Fibroblast of skin of left biceps (primary cell): ENCODE measurements around the gene EGLN2.
"Not testable (repeated sequence)": the region's sequence is repeated elsewhere in the genome, so short reads cannot be mapped to it uniquely, and the experiment has no call there.

Experiments used
- DNase-seq, 2 experiments: peaks; one replicate each; pipeline ENCODE4 v3.0.0-alpha.2; 2013; ENCODE audit warnings: low read depth in 2 of 2

Gene EGLN2

DNA sequence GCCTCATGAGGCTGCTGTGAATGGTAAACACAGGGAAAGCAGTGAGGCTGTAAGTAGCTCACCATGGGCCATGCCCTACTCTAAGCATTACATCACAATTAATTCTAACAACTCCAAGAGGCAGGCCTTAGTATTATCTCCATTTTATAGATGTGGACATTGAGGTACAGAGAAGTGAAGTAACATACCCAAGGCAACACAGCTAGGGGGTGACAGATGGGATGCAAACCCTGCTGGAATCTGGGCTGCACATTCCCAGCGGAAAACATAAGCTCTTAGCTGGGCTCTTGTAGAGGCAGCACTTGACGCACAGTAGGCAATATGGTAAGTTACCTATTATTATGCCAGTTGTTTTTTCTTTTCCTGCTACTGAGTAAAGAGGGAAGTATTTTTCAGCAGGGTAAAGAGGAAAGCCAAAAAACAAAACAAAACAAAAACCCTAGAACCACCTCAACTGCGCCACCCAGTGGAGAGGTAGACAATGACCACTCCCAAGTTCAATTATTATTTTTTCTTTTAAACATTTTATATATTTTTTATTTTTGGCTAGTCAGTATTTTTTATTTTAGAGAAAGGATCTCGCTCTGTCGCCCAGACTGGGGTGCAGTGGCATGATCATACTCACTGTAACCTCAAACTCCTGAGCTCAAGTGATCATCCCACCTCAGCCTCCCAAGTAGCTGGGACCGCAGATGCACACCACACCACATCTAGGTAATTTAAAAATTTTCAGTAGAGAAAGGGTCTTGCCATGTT lies 20.7 kb downstream of the EGLN2 start:
- not testable (repeated sequence) for DNase-seq

DNA sequence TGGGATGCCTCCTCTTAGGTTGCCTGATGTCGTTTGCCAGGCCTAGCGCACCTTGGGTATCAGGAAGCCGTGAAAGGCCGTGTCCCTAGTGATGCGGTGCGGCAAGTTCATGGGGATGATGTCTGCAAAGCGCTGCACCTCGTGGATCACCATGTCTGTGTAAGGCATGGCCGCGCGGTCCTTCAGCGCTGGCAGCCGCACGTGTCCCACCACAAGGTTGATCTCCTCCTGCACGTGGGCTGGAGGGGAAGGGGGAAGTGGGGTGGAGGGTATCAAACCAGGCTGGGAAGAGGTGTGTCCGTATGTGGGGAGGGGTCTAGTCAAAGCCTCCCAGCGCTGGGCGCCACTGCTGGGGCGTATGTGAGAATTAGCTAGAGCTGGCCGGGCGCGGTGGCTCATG lies 23.2 kb downstream of the EGLN2 start:
- no peak for DNase-seq

DNA sequence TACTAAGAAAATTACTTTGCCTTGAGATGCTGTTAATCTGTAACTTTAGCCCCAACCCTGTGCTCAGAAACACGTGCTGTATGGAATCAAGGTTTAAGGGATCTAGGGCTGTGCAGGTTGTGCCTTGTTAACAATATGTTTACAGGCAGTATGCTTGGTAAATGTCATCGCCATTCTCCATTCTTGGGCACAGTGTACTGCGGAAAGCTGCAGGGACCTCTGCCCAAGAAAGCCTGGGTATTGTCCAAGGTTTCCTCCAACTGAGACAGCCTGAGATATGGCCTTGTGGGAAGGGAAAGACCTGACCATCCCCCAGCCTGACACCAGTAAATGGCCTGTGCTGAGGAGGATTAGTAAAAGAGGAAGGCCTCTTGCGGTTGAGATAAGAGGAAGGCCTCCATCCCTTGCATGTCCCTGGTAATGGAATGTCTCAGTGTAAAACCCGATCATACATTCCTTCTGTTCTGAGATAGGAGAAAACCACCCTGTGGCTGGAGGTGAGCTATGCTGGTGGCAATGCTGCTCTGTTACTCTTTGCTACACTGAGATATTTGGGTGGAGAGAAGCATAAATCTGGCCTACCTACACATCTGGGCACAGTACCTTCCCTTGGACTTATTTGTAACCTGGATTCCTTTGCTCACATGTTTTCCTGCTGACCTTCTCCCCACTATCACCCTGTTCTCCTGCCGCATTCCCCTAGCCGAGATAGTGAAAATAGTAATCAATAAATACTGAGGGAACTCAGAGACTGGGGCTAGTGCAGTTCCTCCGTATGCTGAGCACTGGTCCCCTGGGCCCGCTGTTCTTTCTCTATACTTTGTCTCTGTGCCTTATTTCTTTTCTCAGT lies 23.9 kb downstream of the EGLN2 start:
- DNase-seq: not testable (repeated sequence)

DNA sequence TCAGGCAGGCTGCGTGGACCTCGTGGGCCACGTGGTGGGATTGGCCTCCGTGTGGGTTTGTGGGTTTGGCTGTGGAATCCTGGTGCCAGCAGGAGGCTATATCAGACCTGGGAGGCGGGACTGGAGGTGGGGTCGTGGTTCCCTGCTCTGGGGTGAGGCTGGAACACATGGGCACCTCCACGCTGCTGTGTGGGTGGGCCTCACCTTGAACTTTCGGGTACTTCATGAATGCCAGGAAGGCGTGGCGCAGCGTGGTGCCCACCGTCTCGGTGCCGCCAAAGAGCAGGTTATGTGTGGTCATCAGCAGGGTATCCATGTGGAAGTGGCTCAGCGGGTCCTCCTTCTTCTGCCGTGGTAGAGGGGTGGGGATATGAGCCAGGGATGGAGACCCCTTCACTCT lies 25.9 kb downstream of the EGLN2 start:
- DNase-seq: not testable (repeated sequence)

DNA sequence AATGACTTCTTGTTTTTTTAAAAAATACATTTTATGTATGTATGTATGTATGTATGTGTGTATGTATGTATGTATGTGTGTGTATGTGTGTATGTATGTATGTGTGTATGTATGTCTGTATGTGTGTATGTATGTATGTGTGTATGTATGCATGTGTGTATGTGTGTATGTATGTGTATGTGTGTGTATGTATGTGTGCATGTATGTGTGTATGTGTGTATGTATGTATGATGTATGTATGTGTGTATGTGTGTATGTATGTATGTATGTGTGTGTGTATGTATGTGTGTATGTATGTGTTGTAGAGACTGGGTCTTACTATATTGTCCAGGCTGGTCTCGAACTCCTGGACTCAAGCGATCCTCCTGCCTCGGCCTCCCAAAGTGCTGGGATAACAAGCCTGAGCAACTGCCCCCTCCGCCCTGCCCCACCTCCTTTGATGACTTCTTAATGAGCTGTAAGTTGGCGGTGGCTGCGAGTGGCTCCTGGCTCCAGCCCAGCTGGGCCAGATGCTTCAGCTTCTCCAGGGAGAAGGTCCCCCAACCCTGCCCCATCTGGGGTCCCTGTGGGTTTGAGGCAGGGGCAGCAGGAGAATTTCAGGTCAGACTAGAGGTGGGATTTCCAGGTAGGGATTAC lies 26.6 kb downstream of the EGLN2 start:
- DNase-seq: not testable (repeated sequence)

DNA sequence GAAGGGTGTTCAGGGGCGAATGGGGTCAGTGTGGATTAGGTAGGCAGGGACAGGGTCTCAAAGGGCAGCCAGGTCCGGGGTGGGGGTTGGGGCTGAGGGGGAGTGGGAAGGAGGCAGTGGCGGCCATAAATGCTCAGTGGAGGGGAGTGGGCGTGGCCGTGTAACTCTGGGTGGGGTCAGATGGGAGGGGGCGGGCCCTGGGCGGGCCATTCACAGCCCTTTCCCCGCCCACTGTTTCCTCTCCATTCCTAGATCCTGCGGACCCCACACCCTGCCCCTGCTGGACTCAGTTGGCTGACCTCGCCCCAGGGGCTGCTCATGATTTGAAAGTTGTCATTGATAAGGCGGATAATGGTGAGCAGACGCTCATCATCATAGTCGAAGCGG lies 27.3 kb downstream of the EGLN2 start:
- DNase-seq: not testable (repeated sequence)

DNA sequence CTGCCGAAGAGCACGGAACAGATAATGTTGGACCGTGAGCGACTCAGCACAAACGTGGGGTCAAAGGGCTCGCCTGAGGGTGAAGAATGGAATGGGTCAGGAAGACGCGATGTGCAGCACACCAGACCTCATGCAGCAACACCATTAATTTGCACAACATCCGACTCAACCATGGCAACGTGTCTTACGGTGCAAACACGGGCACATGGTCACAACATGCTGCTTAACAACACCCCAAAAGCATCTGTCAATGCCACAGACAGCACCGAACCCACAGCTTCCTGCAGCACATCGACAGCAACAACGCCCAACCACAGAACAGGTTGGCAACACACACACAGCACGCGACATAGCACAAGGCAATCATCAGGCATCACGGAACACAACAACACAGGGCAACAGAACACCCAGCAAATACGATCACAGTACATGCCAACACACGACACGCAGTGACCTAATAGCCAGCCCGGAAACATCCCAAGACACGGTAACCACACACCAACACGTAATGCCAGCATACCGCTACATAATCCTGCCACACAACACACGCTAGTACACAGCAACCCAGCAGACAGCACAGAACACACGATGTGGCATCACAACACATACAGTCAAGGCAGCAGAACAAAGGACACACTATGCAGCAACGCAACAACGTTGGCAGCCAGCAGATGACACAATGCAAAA lies 27.9 kb downstream of the EGLN2 start:
- DNase-seq: not testable (repeated sequence)

DNA sequence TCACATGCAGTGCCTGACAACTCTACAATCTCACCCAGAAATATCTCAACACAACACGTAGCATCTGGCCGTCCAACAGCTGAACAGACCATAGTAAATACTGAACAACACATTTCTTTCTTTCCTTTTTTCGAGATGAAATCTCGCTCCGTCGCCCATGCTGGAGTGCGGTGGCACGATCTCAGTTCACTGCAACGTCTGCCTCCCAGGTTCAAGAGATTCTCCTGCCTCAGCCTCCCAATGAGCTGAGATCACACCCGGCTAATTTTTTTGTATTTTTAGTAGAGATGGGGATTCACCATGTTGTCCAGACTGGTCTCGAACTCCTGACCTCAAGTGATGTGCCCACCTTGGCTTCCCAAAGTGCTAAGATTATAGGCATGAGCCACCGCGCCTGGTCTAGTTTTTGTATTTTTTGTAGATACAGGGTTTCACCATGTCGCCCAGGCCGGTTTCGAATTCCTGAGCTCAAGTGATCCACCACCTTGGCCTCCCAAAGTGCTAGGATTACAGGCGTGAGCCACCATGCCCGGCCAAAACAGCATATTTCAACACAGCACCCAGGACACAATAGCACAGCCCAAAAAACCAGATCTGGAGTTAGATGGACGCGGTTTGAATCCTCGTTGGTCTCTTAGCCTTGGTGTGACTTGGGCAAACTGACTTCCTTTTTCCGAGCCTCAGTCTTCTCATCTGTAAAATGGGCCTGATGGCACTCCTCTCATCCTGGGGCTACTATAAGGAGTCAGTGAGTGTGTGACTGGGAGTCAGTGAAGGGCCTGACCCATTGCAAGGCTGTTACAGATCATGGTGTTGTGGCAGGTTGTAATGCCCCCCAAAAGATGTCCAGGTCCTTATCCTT lies 28.6 kb downstream of the EGLN2 start:
- no peak for DNase-seq

DNA sequence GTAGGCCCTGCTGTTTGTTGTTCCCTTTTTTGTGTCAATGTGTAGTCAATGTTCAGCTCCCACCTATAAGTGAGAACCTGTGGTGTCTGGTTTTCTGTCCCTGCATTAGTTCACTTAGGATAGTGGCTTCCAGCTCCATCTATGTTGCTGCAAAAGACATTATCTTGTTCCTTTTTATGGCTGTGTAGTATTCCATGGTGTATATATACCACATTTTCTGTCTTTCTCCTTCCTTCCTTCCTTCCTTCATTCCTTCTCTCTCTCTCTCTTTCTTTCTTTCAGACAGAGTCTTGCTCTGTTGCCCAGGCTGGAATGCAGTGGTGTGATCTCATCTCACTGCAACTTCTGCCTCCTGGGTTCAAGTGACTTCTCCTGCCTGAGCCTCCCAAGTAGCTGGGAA lies 30.2 kb downstream of the EGLN2 start:
- no peak for DNase-seq

DNA sequence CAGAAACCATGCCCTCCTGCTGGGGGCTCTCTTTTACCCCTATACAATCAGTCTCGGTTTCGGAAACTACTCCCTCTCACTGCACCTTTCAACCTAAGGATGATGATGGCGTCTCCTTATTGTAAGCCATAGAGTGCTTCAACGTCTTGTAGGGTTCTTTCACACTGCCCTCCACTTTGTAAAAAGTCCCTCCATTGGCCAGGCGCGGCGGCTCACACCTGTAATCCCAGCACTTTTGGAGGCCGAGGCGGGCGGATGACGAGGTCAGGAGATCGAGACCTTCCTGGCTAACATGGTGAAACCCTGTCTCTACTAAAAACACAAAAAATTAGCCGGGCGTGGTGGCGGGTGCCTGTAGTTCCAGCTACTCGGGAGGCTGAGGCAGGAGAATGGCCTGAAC lies 31.8 kb downstream of the EGLN2 start:
- not testable (repeated sequence) for DNase-seq

DNA sequence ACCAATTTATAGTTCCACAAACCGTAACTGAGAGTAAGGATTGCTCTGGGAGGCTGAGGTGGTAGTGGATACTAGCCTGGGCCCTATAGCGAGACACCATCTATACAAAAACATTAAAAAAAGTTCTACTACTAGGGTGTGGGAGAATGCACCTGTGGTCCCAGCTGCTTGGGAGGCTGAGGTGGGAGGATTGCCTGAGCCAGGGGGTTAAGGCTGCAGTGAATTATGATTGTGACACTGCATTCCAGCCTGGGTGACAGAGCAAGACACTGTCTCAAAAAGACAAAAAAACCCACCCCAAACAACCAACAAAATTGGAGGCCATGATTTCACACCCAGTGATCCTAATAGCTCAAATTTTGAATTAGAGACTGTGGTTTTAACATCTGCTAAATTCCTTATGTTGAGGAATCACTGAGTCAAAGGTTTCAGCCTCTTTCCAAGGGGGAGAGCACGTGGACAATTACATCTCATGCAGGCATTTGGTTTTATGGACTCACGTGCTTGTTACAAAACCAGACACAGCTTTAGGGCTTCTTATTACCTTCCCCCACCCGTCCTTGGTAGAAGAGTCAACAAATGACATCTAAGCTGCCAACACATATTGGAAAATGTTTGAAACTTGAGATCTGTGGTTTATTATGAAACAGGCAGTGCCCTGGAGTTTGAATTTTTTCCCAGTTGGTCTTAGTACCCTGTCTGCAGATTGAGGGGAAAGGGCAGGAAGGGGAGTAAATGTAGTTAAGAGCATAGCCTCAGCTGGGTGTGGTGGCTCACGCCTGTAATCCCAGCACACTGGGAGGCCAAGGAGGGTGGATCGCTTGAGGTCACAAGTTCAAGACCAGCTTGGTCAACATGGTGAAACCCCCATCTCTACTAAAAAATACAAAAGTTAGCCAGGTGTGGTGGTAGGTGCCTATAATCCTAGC lies 32.8 kb downstream of the EGLN2 start:
- peak; percentile 83 to 85 for DNase-seq

DNA sequence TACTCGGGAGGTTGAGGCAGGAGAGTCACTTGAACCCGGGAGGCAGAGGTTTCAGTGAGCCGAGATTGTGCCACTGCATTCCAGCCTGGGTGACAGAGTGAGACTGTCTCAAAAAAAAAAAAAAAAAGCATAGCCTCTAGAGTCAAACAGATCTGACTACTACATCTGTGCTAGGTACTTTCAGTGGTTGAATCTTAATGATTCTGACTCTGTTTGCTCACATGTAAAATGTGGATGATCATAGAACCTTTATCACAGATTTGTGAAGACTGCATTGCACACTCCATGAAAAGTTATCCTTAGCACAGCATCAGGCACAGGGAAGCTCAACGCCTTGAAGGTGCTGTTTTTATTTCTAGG lies 33.4 kb downstream of the EGLN2 start:
- not testable (repeated sequence) for DNase-seq

DNA sequence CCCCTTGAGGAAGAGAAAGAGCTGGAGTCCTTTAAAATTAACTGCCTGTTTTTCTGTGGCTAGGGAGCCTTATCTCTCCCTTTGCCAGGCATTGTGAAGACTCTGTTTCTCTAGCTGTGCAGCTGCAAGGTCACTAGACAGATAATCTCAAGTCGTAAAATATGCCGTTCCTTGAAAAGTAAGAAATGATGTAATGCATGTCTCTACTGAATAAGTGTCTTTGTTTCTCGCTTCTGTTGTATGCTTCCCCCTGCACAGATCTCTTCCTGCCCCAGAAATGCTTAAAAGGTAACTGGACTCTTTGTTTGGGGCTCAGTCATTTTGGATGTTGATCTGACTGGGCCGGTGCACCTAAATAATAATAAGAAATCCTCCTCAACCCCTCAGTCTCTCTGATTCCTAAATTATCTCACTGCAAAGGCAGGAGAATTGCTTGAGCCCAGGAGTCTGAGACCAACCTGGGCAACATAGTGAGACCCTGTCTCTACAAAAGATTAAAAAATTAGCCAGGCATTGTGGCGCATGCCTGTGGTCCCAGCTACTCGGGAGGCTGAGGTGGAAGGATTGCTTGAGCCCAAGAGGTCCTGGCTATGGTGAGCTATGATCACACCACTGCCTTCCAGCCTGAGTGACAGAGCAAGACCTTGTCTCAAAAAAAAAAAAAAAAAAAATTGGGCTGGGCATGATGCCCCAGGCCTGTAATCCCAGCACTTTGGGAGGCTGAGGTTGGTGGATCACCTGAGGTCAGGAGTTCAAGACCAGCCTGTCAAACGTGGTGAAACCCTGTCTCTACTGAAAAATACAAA lies 34.9 kb downstream of the EGLN2 start:
- not testable (repeated sequence) for DNase-seq

DNA sequence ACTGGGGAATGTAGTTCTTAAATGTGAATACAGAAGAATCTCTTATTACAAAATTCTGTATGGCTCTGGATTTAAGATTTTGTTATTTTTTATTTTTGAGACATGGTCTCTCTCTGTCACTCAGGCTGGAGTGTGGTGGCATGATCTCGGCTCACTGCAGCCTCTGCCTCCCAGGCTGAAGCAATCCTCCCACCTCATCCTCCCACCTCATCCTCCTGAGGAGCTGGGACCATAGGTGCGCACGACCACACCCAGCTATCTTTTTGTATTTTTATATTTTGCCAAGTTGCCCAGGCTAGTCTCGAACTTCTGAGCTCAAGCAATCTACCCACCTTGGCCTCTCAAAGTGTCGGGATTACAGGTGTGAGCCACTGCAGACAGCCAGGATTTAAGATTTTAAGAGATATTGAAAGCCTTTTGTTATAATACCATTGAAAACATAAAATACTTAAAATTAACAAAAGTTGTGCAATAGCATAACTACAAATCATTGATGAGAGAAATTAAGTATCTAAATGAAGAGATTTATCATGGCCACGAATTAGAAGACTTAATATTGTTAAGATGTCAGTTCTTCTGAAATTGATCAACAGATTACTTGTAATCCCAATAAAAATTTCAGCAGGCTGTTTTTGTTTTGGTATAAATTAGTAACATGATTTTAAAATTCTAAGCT lies 37.9 kb downstream of the EGLN2 start:
- DNase-seq: no peak

DNA sequence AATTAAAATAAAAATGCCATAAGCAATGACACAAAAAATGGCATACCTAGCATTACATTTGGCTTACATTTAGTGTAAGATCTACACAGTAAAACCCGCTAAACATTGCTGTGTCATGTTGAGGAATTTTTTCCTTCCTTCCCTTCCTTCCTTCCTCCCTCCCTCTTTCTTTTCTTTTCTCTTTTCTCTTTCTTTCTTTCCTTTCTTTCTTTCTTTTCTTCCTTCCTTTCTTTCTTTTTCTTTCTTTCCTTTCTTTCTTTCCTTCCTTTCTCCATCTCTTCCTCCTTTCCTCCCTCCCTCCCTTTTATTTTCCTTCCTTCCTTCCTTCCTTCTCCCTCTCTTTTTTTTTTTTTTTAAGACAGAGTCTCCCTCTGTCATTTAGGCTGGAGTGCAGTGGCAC lies 39.5 kb downstream of the EGLN2 start:
- not testable (repeated sequence) for DNase-seq

DNA sequence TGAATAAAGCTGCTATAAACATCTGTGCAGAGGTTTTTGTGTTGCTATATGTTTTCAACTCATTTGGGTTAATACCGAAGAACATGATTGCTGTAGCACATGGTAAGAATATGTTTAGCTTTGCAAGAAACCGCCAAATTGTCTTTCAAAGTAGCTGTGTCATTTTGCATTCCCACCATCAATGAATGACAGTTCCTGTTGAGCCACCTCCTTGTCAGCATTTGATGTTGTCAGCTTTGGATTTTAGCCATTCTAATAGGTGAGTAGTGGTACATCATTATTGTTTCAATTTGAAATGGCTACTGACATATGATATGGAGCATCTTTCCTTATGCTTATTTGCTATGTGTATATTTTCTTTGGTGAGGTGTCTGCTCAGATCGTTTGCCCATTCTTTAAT lies 43.0 kb downstream of the EGLN2 start:
- DNase-seq: not testable (repeated sequence)

DNA sequence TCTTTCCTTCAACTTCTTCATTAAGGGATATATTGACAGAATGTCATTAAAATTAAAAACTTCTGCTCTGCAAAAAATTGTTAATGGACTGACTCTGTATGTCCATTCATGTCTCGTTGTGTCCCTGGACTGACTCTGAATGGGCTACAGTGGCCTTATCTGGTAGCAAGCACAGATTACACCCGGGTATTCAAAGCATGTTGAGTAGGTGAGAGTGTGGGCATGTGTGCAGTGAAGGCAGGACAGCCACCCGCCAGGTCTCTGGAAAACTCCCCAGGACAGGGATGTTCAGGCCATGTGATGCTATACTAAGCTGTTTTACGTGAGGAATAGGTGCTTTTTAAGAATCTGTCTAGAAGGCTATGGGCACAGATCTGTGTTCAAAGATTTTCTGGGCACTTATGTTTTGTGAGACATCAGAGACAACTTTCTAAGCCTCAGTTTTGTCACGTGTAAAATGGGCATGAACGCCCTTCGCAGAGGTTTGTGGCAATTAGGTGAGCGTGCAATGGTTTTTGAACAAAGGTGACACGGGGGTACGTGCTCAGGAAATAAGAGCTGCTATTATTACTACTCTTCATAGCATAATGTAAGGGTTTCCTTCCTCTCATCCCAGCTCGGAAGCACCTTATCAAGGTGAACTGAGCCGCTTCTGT lies 44.1 kb downstream of the EGLN2 start:
- not testable (repeated sequence) for DNase-seq

DNA sequence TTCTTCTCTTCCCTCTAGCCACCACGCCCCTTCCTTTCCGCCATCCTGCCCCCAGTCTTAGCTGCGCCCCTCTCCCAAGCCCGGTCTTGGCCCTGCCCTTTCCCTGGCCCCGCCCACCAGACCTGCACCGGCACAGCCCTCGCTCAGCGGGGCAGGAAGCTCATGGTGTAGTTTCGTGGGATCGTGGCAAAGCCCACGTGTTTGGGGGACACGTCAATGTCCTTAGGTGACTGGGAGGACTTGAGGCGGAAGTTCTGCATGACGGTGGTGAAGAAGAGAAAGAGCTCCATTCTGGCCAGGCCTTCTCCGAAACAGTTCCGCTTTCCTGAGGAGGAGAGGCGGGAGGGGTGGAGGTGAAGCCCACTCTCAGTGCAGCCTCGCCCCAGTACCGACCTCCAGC lies 44.7 kb downstream of the EGLN2 start:
- not testable (repeated sequence) for DNase-seq
